ENCODE measurements around the gene LACRT. TPM values are rescaled to one million over a fixed set of nuclear protein-coding genes. Genes with fewer than 3 reads are reported as not detected.
"Not testable (repeated sequence)": the region's sequence is repeated elsewhere in the genome, so short reads cannot be mapped to it uniquely, and the experiment has no call there.

LACRT gene
- total RNA-seq, 2 experiments from 2014 or later = not detected

DNA sequence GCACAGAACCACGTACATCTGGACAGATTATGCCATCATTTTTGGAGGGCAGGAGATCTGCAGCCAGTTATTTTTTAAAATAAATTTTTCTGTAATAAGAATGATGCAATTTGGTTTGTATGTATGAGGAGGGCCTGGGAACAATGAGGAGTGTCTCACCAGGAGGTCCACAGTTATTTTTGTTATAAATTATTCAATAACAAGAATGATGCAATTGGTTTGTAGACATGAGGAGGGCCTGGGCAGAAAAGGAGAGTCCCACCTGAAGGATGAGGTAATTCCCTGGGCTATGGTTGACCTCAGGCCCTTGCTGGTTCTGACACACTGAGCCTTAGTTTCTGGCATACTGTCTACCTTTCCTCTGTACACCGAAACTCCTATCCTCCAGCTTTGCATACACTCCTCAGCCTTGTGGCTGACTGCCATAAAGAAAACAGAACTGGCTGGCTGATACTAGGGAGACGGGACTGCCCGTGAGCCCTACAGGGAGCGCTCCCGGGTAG, 22.5 kb upstream of the LACRT start:
- Mint-ChIP-seq H3K4me1 (no peaks in the 10 kb centered on the region), H3K9me3 (no peaks in the 10 kb centered on the region), H3K27ac (no peak overlapping the region), H3K27me3 (peaks cover 27% of the 10 kb centered on the region), H3K36me3 (no peaks in the 10 kb centered on the region), H3K4me3 (no peak overlapping the region)
- POLR2A ChIA-PET = no interaction called here
- no peak for DNase-seq
- no peak for ATAC-seq (ENCODE audit: low read depth)

- H3K36me3 Mint-ChIP-seq = no peaks in the 10 kb centered on the region
- H3K4me3 Mint-ChIP-seq = no peak overlapping the region
- ATAC-seq (ENCODE audit: low read depth) = no peak
- no peak overlapping the region for H3K27ac Mint-ChIP-seq
- DNase-seq = no peak
- H3K4me1 Mint-ChIP-seq = no peaks in the 10 kb centered on the region
- no peaks in the 10 kb centered on the region for H3K9me3 Mint-ChIP-seq
- POLR2A ChIA-PET = no interaction called here
- H3K27me3 Mint-ChIP-seq = peaks cover 26% of the 10 kb centered on the region
These were observed 20.2 kb upstream of the LACRT start for GRCh38 chr12:54654926-54655325.

DNA sequence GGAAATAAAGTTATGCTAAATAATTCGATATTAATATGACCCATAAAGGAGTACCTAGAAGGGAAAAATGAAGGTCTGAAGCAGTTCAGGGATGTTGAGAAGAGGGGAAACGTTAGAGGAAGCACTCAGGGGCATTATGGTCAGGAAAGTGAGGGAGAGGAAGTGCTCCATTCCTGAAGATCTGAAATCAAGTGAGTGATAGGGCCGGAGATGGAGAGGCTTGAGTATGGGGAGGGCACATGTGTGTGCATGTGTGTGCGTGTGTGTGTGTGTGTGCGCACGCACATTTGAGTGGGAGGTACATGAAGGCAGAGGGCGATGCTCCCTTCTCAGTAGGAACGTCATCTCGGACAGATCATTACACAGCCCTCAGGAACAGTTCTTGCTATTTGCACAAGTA, 18.3 kb upstream of the LACRT start:
- POLR2A ChIA-PET = no interaction called here
- H3K4me3 Mint-ChIP-seq = no peak overlapping the region
- no peak for ATAC-seq (ENCODE audit: low read depth)

DNA sequence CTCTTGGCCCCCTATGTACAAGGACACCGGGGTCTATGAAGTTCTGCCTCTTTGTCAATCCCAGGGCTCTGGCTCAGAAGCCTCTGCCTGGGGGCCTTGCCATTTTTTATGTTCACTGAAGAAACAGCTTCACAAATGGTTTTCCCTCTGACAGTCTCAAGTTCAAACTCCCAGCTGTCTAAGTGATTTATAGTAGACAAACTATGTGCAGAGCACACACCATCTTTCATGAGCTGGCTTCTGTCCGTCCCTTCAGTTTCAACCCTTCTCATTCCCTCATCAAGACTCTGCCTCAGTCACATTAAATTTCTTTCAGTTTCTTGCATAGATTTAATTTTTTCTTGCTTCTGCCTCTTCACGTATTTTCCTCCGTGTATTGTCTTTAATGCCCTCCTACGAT, 16.2 kb upstream of the LACRT start:
- Mint-ChIP-seq H3K4me3 (no peak overlapping the region), H3K27ac (no peak overlapping the region), H3K4me1 (peaks cover 4% of the 10 kb centered on the region), H3K36me3 (no peaks in the 10 kb centered on the region), H3K9me3 (no peaks in the 10 kb centered on the region), H3K27me3 (peaks cover 23% of the 10 kb centered on the region)
- POLR2A ChIA-PET = no interaction called here
- no peak for ATAC-seq (ENCODE audit: low read depth)
- no peak for DNase-seq

More for the DNA sequence above, 18.3 kb upstream of the LACRT start:
- H3K27ac Mint-ChIP-seq = no peak overlapping the region
- DNase-seq = no peak
- no peaks in the 10 kb centered on the region for H3K9me3 Mint-ChIP-seq
- H3K36me3 Mint-ChIP-seq = no peaks in the 10 kb centered on the region
- H3K27me3 Mint-ChIP-seq = peaks cover 21% of the 10 kb centered on the region
- H3K4me1 Mint-ChIP-seq = no peaks in the 10 kb centered on the region

GRCh38 chr12:54650409-54650808, 15.7 kb upstream of the LACRT start:
- Mint-ChIP-seq H3K27me3 (peaks cover 23% of the 10 kb centered on the region), H3K9me3 (no peaks in the 10 kb centered on the region), H3K27ac (no peak overlapping the region), H3K36me3 (no peaks in the 10 kb centered on the region), H3K4me1 (peaks cover 4% of the 10 kb centered on the region), H3K4me3 (no peak overlapping the region)
- POLR2A ChIA-PET = no interaction called here
- ATAC-seq (ENCODE audit: low read depth) (no peak), DNase-seq (no peak)

DNA sequence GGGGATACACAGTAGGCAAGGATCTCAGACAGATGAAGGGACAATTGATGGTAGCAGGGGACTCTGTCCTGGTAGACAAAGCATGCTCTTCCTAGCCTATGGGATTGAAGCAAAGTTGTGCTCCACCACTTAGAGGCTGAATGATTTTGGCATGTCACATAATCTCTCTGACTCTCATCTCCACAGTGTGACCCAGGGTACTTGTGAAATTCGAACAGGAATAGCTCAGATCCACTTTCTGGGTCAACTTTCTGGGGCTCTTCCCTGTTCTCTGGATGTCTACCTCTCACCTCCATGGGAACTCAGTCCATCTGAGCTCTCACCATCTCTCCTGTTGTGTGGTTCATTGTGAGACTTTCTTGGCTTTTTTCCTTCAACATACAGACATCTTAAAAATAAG, 15.1 kb upstream of the LACRT start:
- H3K27me3 Mint-ChIP-seq = peaks cover 22% of the 10 kb centered on the region
- POLR2A ChIA-PET = no interaction called here
- H3K4me3 Mint-ChIP-seq = no peak overlapping the region
- no peaks in the 10 kb centered on the region for H3K36me3 Mint-ChIP-seq
- H3K9me3 Mint-ChIP-seq = no peaks in the 10 kb centered on the region
- H3K4me1 Mint-ChIP-seq = peaks cover 4% of the 10 kb centered on the region
- ATAC-seq (ENCODE audit: low read depth) (no peak), DNase-seq (no peak)
- H3K27ac Mint-ChIP-seq = no peak overlapping the region

GRCh38 chr12:54648265-54648664, 13.6 kb upstream of the LACRT start, which contains the start of gene DCD:
Gene DCD (minus strand): TSS chr12:54648365. CDS start chr12:54648303, 62 bp downstream.
- no peaks in the 10 kb centered on the region for H3K9me3 Mint-ChIP-seq
- peaks cover 25% of the 10 kb centered on the region for H3K27me3 Mint-ChIP-seq
- no peak within 1 kb of the TSS for H3K4me3 Mint-ChIP-seq
- POLR2A ChIA-PET = no interaction called here
- H3K4me1 Mint-ChIP-seq = peaks cover 4% of the 10 kb centered on the region
- H3K27ac Mint-ChIP-seq = no peak within 1 kb of the TSS
- DNase-seq (no peak), ATAC-seq (ENCODE audit: low read depth) (no peak)
- H3K36me3 Mint-ChIP-seq = no peaks in the 10 kb centered on the region

DNA sequence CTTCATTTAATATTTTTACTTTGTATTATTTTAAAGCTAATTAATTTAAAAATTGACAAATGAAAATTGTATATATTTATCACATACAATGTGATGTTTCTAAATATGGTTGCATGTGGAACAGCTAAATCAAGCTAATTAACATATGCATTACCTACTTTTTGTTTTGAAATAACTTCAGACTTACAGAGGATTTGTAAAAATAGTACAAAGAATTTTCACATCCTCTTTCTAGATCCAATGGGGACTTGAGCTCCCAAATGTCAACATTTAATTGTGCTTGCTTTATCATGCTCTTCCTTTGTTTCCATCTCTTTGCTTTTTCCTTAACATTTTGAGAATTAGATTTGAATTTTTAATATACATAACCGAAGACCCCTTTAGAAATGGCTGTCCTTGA, 6.9 kb upstream of the LACRT start:
- Mint-ChIP-seq H3K27ac (no peak overlapping the region), H3K36me3 (no peaks in the 10 kb centered on the region), H3K4me1 (peaks cover 8% of the 10 kb centered on the region), H3K4me3 (no peak overlapping the region), H3K9me3 (no peaks in the 10 kb centered on the region), H3K27me3 (peaks cover 12% of the 10 kb centered on the region)
- DNase-seq (no peak), ATAC-seq (ENCODE audit: low read depth) (no peak)
- POLR2A ChIA-PET = no interaction called here

DNA sequence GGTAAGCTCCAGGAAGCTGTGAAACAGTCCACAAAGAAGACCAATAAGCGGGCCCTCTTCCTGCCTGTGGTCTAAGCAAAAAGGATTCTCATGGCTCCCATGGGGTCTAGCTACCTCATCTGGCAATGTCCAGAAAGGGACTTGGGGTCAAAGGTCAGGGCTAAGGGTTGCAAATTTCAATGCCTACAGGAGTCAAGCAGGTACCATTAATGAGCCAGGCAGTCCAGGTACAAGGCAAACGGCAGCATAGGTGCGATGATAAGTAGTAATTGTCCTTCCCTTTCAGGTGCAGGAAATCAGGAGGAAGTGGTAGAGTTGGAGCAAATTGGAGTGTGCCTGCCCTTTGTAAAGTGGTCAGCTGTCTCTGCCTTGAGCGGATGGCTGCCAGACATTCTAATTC, 6.4 kb upstream of the LACRT start:
- H3K27ac Mint-ChIP-seq = no peak overlapping the region
- no peak overlapping the region for H3K4me3 Mint-ChIP-seq
- POLR2A ChIA-PET = no interaction called here
- H3K27me3 Mint-ChIP-seq = peaks cover 8% of the 10 kb centered on the region
- H3K4me1 Mint-ChIP-seq = peaks cover 6% of the 10 kb centered on the region
- H3K36me3 Mint-ChIP-seq = no peaks in the 10 kb centered on the region
- no peak for ATAC-seq (ENCODE audit: low read depth)
- no peak for DNase-seq
- no peaks in the 10 kb centered on the region for H3K9me3 Mint-ChIP-seq

DNA sequence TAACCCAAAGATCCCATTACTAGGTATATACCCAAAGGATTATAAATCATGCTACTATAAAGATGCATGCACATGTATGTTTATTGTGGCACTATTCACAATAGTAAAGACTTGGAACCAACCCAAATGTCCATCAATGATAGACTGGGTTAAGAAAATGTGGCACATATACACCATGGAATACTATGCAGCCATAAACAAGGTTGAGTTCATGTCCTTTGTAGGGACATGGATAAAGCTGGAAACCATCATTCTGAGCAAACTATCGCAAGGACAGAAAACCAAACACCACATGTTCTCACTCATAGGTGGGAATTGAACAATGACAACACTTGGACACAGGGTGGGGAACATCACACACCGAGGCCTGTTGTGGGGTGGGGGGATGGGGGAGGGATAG, 4.4 kb upstream of the LACRT start:
- H3K9me3 Mint-ChIP-seq; POLR2A ChIA-PET; H3K27ac Mint-ChIP-seq; H3K4me1 Mint-ChIP-seq; ATAC-seq (ENCODE audit: low read depth); DNase-seq; H3K27me3 Mint-ChIP-seq; H3K4me3 Mint-ChIP-seq; H3K36me3 Mint-ChIP-seq: not testable (repeated sequence)

DNA sequence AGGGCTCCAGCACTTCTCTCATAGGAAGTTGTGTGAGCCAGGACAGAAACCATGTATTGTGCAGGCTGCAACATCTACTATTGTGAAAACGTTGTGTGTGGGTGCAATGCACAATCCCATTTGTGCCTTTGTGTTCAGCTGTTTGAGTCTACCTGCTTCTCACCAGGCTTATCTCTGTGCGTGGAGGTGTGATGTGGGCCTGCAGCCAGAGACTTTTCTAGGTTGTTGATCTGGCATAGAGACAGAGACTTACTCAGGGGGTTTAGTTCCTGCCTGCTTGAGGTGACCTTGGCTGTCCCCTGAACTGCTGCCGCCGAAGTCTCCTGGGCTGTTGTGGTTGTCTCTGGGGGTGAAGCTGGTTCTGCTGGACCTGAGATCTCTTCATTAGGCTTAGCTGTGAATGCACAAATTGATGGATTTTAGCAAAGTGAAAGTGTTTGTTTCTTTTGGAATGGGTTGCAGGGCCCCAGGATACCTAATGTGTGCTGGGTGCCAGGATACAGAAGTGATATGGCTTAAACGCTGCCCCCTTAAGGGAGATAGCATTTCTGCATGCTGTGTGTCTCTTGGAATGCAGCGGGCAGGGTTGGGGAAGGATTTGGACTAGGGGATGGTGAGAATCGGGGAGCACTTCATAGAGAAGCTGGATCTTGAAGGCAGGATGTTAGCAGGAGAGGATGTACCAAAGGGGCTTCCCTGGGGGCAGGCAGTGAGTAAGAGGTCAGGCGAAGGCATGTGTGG, 2.5 kb downstream of the LACRT start:
- H3K27me3 Mint-ChIP-seq = peaks cover 19% of the 10 kb centered on the region
- H3K9me3 Mint-ChIP-seq = peaks cover 6% of the 10 kb centered on the region
- DNase-seq = no peak
- H3K4me1 Mint-ChIP-seq = no peaks in the 10 kb centered on the region
- POLR2A ChIA-PET = no interaction called here
- ATAC-seq (ENCODE audit: low read depth) = no peak
- no peak overlapping the region for H3K27ac Mint-ChIP-seq
- H3K36me3 Mint-ChIP-seq = no peaks in the 10 kb centered on the region
- no peak overlapping the region for H3K4me3 Mint-ChIP-seq

DNA sequence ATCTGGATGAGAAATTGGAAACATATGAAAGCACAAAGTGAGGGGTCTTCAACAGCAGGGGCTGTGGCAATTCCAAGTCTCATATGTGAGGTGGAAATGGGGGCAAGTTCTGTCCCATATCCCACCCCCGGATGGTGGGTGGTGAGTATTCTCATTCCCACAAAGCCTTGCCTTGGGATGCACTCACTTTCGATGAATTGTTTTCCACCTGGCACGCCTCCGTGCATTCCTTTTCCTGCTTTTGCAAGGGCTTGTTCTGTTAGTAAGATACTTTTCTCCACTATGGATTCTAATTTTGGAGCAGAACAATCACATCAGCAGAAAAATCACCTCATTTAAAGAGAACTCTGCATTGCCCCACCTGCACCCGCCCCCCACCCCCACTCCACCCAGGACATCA, 3.1 kb downstream of the LACRT start:
- POLR2A ChIA-PET = no interaction called here
- no peaks in the 10 kb centered on the region for H3K4me1 Mint-ChIP-seq
- ATAC-seq (ENCODE audit: low read depth) = no peak
- H3K27ac Mint-ChIP-seq = no peak overlapping the region
- no peak for DNase-seq
- H3K27me3 Mint-ChIP-seq = peaks cover 26% of the 10 kb centered on the region
- no peak overlapping the region for H3K4me3 Mint-ChIP-seq
- H3K9me3 Mint-ChIP-seq = peaks cover 10% of the 10 kb centered on the region
- no peaks in the 10 kb centered on the region for H3K36me3 Mint-ChIP-seq

DNA sequence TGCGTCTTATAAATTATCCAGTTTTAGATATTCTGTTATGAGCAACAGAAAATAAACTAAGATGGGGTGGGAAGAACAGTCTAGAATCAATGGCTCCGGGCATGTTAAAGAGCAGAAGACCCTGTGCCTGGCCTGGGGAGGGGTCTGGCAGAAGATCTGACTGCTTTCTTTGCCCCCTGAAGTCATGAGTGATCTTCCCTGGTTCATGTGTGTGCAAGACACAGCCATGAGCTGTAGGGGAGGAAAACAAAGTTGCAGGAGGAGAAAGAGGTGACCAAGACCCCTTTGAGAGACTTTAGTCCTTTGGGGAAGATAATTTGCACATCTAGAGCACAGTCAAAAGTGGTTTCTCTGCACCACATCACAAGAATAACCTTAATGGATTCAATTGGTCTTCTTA, 4.8 kb downstream of the LACRT start:
- ATAC-seq (ENCODE audit: low read depth) (no peak), DNase-seq (no peak)
- Mint-ChIP-seq H3K9me3 (peaks cover 12% of the 10 kb centered on the region), H3K27me3 (peaks cover 30% of the 10 kb centered on the region), H3K27ac (no peak overlapping the region), H3K4me3 (no peak overlapping the region), H3K4me1 (no peaks in the 10 kb centered on the region), H3K36me3 (no peaks in the 10 kb centered on the region)
- POLR2A ChIA-PET = no interaction called here

- DNase-seq (no peak), ATAC-seq (ENCODE audit: low read depth) (no peak)
- Mint-ChIP-seq H3K27ac (no peak overlapping the region), H3K4me1 (no peaks in the 10 kb centered on the region), H3K4me3 (no peak overlapping the region), H3K36me3 (no peaks in the 10 kb centered on the region), H3K27me3 (peaks cover 46% of the 10 kb centered on the region), H3K9me3 (peaks cover 12% of the 10 kb centered on the region)
- POLR2A ChIA-PET = no interaction called here
These were observed 6.4 kb downstream of the LACRT start for GRCh38 chr12:54628186-54628846.
